ENCODE measurements around the gene IL10. TPM values are rescaled to one million over a fixed set of nuclear protein-coding genes. Genes with fewer than 3 reads are reported as not detected.
"Not testable (repeated sequence)": the region's sequence is repeated elsewhere in the genome, so short reads cannot be mapped to it uniquely, and the experiment has no call there.

IL10 gene
- total RNA-seq, 1 donor from 2014 or later: 0.18 TPM

DNA sequence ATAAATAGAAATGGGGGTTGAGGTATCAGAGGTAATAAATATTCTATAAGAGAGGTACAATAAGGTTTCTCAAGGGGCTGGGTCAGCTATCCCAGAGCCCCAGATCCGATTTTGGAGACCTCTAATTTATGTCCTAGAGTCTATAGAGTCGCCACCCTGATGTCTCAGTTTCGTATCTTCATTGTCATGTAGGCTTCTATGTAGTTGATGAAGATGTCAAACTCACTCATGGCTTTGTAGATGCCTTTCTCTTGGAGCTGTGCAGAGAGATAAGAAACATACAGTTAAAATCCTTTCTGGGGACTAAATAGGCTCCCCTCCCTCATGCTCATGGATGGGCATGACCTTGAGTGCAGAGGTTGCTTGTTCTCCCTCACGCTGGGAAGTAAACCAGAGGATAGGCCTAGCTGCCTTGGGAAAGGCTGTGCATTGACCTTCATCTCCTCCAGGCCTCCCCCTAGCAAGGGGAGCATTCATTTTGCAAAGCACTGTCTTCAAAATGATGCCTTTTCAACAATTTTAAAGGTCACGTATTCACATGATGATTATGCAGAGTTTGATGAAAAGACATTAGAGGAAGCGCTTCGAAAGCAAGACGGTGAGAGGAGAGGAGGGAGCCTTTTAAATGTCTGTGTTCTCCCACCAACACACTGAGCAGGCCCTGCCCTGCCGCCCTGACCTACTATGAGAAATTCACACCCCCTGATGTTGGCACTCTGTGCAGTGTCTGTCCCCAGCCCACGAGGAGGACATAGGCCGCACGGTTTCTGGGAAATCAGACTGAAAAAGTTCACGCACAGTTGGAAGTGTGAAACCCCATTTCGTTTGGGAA is 3.6 kb downstream of the IL10 start:
- DNase-seq (ENCODE audit: low spot score): no peak
- no peak for ATAC-seq

DNA sequence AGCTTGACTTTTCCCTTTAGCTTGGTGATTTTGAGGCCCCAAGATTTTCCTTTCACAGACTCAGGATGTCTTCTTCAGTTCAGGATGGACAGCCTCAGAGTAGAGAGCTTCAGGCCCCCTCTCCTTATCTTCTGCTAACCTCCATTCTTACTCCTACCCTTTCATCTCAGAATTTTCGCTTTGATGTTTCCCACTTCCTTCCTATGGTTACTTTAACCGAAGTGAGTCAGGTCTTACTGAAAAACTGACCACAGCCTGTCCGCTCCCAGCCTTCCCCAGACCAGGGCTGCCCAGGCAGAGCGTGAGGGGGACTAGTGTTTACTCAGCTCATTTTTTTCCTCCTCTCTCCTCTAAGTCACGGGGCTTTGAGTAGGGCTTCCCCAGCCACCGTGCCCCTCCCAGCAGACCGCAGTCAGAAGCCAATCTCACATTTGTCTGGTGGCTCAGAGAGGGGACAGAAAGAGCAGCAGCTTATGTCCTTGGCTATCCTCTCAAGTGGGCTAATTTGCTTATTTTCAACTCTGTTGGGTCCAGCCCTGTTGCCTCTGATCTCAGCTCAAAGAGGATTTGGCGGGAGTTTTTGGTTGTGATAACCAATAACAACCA is 5.9 kb downstream of the IL10 start:
- no peak for DNase-seq (ENCODE audit: low spot score)
- peak; percentile 55 for ATAC-seq

DNA sequence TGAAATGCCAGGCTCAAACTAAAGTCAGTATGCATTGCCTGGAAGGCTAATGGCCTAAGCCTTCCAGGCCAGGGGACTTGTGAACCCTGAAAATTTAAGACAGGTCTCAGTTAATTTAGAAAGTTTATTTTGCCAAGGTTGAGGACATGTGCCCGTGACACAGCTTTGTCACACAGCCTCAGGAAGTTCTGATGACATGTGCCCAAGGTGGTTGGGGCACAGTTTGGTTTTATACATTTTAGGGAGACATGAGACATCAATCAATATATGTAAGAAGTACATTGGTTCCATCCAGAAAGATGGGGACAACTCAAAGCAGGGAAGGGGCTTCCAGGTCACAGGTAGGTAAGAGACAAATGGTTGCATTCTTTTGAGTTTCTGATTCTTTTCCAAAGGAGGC is 6.5 kb downstream of the IL10 start:
- DNase-seq (ENCODE audit: low spot score); ATAC-seq: not testable (repeated sequence)

DNA sequence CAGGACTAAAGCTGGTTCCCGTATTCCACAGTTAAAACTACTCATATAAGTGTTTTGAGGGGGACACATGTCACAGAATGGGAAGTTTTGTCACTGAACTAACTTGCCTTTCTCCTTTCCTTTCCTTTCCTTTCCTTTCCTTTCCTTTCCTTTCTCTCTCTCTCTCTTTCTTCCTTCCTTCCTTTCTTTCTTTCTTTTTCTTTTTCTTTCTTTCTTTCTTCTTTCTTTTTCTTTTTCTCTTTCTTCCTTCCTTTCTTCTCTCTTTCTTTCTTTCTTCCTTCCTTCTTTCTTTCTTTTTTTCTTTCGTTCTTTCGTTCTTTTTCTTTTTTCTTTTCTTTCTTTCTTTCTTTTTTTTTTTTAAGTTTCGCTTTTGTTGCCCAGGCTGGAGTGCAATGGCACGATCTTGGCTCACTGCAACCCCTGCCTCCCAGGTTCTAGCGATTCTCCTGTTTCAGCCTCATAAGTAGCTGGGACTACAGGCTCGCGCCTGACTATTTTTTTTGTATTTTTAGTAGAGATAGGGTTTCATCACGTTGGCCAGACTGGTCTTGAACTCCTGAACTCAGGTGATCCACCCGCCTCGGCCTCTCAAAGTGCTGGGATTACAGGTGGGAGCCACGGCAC is 9.4 kb downstream of the IL10 start:
- not testable (repeated sequence) for DNase-seq (ENCODE audit: low spot score); ATAC-seq

DNA sequence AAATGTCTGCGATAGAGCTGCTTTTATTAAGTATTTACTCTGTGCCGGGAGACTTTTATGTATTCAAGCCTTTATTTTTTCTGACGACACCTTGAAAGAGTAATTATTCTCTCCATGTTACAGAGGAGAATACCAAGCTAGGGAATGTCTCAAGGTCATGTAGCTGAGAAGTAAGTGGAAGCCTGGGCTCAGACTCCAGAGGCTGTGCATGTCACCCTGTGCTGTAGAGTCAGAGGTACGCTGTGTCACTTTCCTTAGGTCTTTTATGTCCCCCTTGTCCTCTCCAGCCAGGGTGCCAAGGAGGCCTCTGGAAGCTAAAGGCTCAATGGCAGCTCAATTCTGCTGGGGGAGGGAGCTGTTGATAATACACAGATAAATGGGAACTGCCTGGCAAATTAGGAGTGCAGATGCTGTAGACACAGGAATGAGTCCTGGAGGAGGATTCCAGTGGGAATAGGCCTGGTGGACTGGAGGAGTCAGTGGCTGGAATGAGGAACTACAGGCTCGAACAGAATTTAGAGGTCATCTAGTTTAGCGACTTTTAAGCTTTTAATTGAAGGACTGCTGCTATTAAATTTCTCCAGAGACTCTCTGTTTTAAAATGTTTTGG is 11.0 kb downstream of the IL10 start:
- DNase-seq (ENCODE audit: low spot score): no peak

DNA sequence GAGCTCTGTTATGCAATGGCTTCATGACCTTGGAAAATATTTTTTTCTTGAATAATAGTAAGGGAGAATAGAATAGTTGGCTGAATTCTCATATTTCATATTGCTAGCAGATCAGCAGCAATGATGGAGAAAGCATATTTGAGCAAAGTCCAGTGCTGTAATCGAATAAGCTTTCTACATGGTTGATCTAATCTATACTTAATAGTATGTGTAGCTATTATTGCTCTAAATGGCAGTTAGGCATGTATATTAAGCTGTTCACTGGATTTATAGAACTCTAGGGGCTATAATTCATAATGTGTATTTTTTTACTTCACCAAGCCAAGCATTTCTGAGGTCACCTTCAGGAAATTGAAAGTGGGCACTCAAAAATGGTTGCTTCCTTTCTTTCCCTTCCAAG is 11.7 kb downstream of the IL10 start:
- ATAC-seq (no peak), DNase-seq (ENCODE audit: low spot score) (no peak)

More for the DNA sequence above, 11.0 kb downstream of the IL10 start:
- ATAC-seq: no peak

DNA sequence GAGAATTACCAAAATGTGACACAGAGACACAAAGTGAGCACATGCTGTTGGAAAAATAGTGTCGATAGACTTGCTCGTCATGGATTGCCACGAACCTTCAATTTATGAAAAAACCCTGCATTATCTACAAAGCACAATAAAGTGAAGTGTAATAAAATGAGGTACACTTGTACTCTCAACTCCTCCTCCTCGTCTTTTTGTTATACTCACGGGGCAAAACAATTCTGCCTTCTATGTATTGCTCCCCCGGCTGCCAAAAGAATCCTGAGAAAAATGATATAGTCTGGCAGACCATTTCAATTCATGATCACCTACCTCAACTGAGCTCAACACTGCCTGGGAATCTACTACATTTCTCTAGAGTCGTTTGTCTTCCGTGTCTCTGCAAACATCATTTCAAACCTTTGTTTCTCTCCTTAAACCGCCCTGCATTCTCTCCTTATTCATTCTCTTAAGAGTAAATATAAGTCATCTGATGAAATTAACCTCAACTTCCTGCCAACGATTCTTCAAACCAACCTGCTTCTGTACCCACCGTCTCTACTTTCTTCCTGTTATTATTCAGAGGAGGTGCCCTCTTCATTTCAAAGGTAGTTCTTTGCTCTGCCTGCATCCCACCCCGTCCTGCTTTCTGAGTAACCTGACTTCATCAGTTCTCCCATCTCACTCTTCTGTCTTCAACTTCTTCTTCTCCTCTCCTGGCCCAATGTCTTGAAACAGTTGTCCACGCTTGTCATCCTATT is 14.6 kb downstream of the IL10 start:
- ATAC-seq (no peak), DNase-seq (ENCODE audit: low spot score) (no peak)

DNA sequence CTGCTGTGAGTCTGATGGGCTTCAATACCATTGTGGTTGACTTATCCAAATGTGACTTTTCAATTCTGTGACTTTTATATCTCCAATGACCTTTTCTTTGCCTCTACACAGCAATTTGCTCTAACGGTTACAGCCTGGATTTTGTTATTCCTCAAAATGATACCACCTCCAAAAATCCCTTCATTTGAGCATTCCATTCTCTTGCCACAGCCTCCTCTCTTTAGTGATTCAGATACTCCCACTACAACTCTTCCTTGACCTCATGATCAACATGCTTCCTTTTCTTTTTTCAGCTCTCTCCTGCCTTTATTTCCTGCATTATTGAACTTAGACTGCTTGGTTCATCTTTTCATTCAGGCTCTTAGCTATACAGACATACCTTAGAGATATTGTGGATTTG is 18.3 kb downstream of the IL10 start:
- no peak for DNase-seq (ENCODE audit: low spot score)
- no peak for ATAC-seq

DNA sequence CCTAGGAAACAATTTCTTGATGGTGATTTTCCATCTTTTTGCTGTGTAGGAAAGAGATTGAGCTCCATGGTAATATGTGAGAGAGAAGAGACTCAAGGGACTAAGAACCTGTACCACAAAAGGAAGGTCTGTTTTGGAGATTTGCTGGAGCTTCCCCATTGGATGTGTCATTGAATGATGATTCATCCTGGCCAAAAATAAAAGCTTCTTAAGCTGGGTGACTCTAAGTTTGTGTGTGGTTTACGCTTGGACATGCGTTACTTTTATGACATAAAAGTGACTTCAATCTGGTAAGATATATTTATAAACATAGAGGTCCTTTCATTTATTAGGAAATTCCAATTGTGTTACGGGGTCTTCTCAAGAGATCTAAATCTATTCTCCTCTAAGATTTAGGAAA is 19.2 kb downstream of the IL10 start:
- ATAC-seq: no peak
- DNase-seq (ENCODE audit: low spot score): no peak

DNA sequence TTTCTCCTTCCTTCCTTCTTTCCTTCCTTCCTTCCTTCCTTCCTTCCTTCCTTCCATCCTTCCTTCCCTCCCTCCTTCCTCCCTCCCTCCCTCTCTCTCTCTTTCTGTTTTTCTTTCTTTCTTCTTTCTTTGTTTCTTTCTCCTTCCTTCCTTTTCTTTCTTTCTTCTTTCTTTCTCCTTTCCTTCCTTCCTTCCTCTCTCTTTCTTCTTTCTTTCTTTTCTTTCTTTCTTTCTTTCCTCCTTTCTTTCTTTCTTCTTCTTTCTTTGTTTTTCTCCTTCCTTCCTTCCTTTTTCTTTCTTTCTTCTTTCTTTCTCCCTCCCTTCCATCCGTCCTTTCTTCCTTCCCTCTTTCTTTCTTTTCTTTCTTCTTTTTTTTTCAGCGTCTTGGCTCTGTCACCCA is 19.8 kb downstream of the IL10 start:
- ATAC-seq (no peak), DNase-seq (ENCODE audit: low spot score) (no peak)

DNA sequence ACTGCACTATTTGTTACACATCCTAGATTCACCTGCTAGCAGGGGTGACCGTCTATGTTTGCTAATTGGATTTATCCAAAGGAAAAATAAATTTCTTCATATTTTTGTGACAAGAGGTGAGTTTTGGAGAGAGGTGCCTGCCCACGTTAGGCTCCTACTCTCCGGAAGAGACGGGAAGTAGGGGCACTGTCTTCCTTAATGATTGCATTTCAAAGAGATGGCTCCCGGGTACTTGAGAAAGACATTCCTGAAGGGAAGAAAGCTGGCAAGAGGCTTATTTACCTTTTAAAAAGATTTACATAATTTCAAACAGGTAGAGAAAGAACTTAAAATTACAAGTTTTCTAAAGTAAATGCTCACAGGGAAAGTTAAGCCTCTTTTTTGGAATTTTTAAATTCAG is 20.4 kb downstream of the IL10 start:
- ATAC-seq: no peak
- no peak for DNase-seq (ENCODE audit: low spot score)

DNA sequence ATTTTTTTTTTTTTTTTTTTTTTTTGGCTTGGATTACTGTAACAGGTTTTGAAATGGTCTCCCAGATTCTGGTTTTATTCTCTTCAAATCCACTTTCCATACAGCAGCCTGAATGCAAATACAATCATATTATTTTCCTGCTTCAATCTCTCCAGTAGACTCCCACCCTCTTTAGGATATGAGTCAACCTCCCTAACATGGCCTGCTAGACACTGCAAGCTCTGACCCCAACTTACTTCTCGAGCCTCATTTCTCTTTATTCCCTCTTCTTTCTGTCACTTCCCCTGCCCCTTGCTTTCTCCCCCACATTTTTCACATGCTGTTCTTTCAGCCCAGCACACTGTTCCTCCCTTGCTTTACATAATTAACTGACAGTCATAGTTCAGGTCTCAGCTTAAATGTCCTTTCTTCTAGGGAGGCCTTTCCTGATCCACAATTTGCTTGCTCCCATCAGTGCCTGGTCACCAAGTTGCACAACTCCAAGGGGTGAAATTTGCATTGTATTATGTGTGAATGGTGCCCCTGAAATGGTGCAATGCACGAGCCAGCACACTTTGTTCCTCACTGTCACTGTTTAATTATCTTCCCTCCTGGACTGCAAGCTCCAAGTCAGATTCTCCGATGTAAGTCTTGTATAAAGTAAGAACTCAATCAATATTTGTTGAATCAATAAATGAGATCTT is 23.8 kb downstream of the IL10 start:
- ATAC-seq (no peak), DNase-seq (ENCODE audit: low spot score) (no peak)

DNA sequence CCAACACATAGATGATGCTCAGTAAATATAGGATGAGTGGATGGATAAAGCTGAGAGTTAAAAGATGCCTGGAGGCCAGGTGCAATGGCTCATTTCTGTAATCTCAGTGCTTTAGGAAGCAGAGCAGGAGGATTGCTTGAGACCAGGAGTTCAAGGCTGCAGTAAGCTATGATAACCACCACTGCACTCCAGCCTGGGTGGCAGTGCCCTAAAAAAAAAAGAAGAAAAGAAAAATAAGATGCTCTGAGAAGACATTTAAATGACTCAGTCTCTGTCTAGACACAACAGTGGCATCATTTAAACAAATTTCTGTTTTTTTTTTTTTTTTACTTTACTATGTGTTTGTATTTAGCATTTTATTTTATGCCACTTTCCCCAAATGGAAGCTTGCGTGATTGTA is 27.0 kb downstream of the IL10 start:
- DNase-seq (ENCODE audit: low spot score) (no peak), ATAC-seq (no peak)

DNA sequence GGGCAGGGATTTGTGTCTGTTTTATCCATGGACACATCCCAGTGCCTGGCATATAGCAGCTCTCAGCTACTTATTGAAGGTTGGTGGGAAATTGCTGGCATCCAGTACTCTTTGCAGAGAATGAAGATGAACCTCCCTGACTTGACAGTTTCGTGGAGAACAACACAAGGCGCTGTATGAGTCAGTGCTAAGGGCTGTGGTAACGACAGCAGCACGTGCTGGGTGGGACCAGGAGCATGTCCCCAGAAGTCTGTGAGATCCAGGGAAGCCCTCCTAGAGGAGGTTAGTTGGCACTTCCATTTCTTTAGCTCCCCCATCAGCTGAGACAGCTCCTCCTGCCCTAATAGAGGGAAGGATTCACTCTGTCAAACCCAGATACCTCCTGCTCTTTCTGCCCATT is 27.6 kb downstream of the IL10 start:
- ATAC-seq (no peak), DNase-seq (ENCODE audit: low spot score) (no peak)

DNA sequence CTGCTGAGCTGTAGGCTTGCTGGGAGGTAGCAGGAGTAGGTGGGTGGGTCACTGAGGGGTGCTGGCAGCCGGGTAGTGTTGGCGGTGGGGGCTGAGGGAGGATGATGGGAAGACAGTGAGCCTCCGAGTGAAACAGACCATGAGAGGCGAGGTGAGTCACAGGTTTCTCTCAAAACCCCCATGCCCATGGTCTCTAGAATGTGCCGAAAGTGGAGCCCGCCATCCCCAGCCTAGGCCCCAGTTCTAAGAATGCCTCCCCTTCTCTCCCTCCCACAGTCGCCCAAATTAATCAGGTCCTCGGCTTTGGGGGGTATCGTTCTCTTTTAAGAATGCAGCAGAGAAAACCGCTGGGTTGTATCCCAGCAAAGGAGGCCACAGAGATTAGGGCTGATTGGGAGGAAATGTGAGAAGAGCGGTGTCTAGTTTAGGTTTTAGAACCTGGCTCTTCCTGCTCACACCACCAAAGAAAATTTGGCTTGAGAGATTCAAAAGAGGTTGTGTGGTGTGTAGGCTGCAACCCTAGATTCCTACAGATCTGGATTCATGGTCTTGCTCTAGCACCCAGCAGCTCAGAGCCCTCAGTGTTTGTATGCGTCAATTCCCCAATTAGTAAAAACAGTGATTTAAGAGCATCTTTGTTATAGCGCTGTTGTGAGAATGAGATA is 29.4 kb downstream of the IL10 start:
- no peak for DNase-seq (ENCODE audit: low spot score)

DNA sequence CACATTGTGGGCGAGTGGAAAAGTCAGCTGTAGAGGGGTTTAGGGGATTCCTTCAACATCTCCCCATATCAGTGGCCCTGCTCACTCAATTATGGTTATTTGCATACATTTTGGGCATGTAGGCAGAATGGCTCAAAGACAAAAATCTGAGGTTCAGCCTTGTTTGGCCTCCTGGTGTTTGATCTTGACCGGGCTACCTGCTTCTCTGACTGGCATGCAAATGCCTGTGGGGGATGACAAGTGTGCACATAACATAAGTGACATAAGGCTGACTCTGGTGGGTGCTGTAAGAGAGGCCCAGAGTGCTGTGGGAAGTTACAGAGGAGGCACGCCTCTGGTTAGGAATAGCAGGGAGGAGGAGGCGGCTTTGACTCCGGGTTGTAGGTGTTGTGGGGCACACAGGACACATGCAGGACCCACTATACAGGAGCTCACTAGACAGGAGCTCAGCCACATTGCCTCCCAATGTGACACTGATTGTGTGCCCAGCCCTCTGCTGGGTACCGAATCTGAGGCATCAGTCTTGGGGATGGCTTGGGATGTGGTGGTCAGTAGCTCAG is 31.1 kb downstream of the IL10 start:
- no peak for ATAC-seq
- DNase-seq (ENCODE audit: low spot score): no peak

More for the DNA sequence above, 29.4 kb downstream of the IL10 start:
- no peak for ATAC-seq

DNA sequence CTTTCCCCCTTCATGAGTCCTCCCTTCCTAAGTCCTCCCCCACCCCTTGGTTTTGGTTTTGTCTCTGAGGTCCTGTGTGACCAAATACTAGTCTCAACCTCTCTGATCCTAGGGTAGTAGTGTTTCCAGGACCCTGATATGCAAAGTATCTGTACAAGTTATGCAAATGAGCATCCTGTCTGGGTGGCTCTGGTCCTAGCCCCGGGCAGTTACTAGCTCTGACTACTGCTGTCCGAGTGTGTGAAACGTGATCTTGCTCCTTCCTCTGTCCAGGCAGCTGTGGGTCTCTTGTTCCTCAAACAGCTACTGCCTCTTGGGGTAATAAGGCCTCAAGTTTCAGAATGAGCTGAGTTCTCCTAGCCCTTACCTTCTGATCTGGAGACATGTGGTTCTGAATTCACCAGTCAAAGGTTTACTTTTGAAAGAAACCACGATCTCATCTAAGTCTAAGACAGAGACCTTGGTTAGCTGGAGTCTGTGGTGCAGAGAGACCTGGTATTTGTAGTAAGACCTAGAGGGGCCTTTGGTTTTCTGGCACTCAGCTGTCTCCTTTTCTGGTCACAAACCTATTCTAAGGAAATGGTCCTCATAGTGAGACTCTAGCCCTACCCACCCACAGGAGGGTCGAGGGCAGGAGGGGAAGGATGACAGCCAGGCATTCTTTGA is 32.8 kb downstream of the IL10 start:
- no peak for ATAC-seq
- no peak for DNase-seq (ENCODE audit: low spot score)

DNA sequence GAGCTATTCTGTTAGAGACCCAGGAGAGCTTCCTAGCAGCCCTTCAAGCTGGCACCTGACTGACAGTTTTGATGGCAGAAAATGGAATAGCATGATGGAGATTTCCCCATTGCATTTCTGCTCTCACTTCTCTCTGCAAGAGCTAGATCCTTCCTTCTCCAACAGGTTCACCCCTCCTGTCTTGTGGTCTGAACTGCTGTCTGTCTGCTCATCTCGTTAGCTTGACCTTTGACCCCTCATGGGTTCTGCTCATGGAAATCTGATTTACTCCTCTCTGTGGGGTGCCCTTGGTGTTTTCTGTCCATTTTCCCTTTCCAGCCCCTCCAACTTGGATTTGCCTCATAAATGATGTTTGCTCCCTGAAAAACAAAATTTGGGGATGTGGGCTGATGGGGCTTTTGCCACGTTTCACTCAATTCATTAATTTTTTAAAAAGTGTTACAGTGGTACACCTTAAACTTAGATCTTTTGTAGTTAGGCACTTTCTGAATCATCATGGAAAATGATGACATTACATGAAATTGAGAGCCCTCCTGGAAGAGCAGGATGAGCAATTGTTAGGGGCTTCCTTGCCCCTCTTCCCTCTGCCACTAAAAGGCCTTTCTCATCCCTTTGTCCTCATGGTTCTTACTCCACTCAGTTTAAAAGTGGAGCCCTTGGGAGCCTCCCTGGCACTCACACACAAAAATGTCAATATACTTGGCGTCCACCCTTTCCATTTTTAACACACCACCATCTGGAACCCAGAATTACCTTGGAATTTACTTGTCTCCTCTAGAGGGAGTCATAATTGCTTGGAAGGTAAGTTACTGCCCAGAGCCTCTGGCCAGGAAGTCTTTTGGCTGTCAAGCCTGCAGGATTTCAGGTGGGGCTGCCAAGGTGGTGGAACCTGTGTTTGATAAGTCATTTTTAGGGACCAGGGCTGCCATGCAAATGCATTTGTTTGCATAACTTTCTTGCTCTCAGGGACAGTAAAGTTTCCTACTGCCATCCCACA is 33.6 kb downstream of the IL10 start:
- DNase-seq (ENCODE audit: low spot score): no peak
- no peak for ATAC-seq
